ENCODE data around the gene MTHFR. TPM values are rescaled to one million over a fixed set of nuclear protein-coding genes. Genes with fewer than 3 reads are reported as not detected.

Gene MTHFR
- total RNA-seq, 4 donors from 2014 or later = 25.9 to 41.8 (median 33.0) TPM

- WGBS, 2 donors = 57 to 74% methylated on average over 9 to 10 of the region's 10 CpGs
- no peak overlapping the region for H3K4me3 ChIP-seq (ENCODE audit: low read depth, poor library complexity, severe bottlenecking)
- intact Hi-C loops (cut with DNase I; ENCODE audit: low total_unique reads) = no loop called here
- TF ChIP-seq POLR2A (IDR thresholded peaks at IDR 0.05) (no peak), CTCF (IDR thresholded peaks at IDR 0.05) (no peak)
- DNase-seq (ENCODE audit: low spot score in 2 of 2) = no peak
These were observed 25.2 kb downstream of the MTHFR start for GRCh38 chr1:11780380-11781147.

GRCh38 chr1:11779715-11780379, 25.9 kb downstream of the MTHFR start:
- DNase-seq (ENCODE audit: low spot score in 2 of 2) = no peak
- TF ChIP-seq CTCF (IDR thresholded peaks at IDR 0.05) = no peak
- TF ChIP-seq POLR2A (IDR thresholded peaks at IDR 0.05) = no peak
- 86% methylated on average over 13 of the region's 13 CpGs for WGBS, 2 donors
- H3K4me3 ChIP-seq (ENCODE audit: low read depth, poor library complexity, severe bottlenecking) = no peak overlapping the region
- intact Hi-C loops (cut with DNase I; ENCODE audit: low total_unique reads) = no loop called here

- 86 to 90% methylated on average over 15 of the region's 15 CpGs for WGBS, 2 donors
- no peak for DNase-seq (ENCODE audit: low spot score in 2 of 2)
- intact Hi-C loops (cut with DNase I; ENCODE audit: low total_unique reads) = no loop called here
- TF ChIP-seq CTCF (IDR thresholded peaks at IDR 0.05) (no peak), POLR2A (IDR thresholded peaks at IDR 0.05) (no peak)
- H3K4me3 ChIP-seq (ENCODE audit: low read depth, poor library complexity, severe bottlenecking) = no peak overlapping the region
These were observed 26.7 kb downstream of the MTHFR start for GRCh38 chr1:11778844-11779623.

GRCh38 chr1:11778336-11778735, 27.4 kb downstream of the MTHFR start:
- DNase-seq (ENCODE audit: low spot score in 2 of 2) = no peak
- 91 to 92% methylated on average over 6 to 7 of the region's 9 CpGs for WGBS, 2 donors
- intact Hi-C loops (cut with DNase I; ENCODE audit: low total_unique reads) = no loop called here
- TF ChIP-seq CTCF (IDR thresholded peaks at IDR 0.05) (no peak), POLR2A (IDR thresholded peaks at IDR 0.05) (no peak)
- no peak overlapping the region for H3K4me3 ChIP-seq (ENCODE audit: low read depth, poor library complexity, severe bottlenecking)

GRCh38 chr1:11777658-11778322, 28.0 kb downstream of the MTHFR start:
- intact Hi-C loops (cut with DNase I; ENCODE audit: low total_unique reads) = no loop called here
- TF ChIP-seq CTCF (IDR thresholded peaks at IDR 0.05) = no peak
- TF ChIP-seq POLR2A (IDR thresholded peaks at IDR 0.05) = no peak
- no peak overlapping the region for H3K4me3 ChIP-seq (ENCODE audit: low read depth, poor library complexity, severe bottlenecking)
- WGBS, 2 donors = 84 to 89% methylated on average over 3 to 8 of the region's 8 CpGs
- no peak for DNase-seq (ENCODE audit: low spot score in 2 of 2)
